HL-60 (cell line): ENCODE results near the gene SMC6.

Experiments used
- DNase-seq, 2 experiments: peaks; one replicate each; pipeline ENCODE4 v3.0.0-alpha.2; 2010 to 2020; ENCODE audit warnings: low read depth in 1 of 2, low spot score in 1 of 2
- H3K27ac ChIP-seq: fragments of 250-450 bp; sonication (Bioruptor Pico); replicated peaks from 2 replicates; pipeline ENCODE4 v1.5.1; 2020; ENCODE audit warnings: mild to moderate bottlenecking, moderate library complexity
- H3K27me3 ChIP-seq: fragments of 250-450 bp; sonication (Bioruptor Pico); 2 replicates; pipeline ENCODE4 v1.5.1; 2021; ENCODE audit warnings: mild to moderate bottlenecking, moderate library complexity; ENCODE audit not compliant: insufficient read depth, poor library complexity, severe bottlenecking
- H3K4me3 ChIP-seq: replicated peaks from 2 replicates; pipeline ENCODE4 v1.5.1; 2011; ENCODE audit warnings: mild to moderate bottlenecking, control low read depth, low read length; ENCODE audit not compliant: insufficient read depth
- GABPA ChIP-seq: IDR thresholded peaks from 2 replicates; pipeline ENCODE4 v1.6.1; 2012; ENCODE audit warnings: low read depth
- POLR2AphosphoS5 ChIP-seq: IDR thresholded peaks from 2 replicates; pipeline ENCODE4 v1.6.1; 2012; ENCODE audit warnings: low read depth
- REST ChIP-seq: IDR thresholded peaks from 2 replicates; pipeline ENCODE4 v1.6.1; 2012; ENCODE audit warnings: low read depth; ENCODE audit not compliant: insufficient replicate concordance
- SPI1 ChIP-seq: IDR thresholded peaks from 2 replicates; pipeline ENCODE4 v1.6.1; 2012; ENCODE audit warnings: low read depth, mild to moderate bottlenecking, borderline replicate concordance
- TF ChIP-seq, protein P1 (sequence below): IDR thresholded peaks from one replicate; pipeline ENCODE4 v1.5.1; 2011; ENCODE audit warnings: low read length, control low read depth, inconsistent platforms; ENCODE audit not compliant: insufficient read depth

SMC6 gene

GRCh38 chr2:17791121-17791816, 37.7 kb upstream of the SMC6 start:
- H3K27ac ChIP-seq = no peak overlapping the region

DNA sequence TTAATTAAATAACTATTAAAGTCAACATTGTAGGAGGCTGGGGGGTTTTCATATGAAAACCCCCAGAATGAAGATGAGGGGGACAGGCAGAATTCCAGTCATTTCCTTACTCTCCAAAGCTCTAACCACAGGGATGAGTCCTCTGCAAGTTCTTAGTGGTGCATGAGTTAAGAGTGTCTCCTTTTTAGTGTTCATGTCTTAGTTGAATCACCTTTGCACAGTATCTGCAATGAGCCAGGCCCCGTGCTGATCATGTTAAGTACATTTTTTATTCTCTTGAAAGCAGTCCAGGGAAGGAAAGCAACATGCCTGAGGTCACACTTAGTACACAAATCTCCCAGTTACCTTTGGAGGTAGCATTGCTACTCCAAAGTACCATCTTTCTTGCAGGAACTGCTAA, 36.9 kb upstream of the SMC6 start:
- TF ChIP-seq POLR2AphosphoS5 = no peak
- Histone ChIP-seq H3K27ac (no peak overlapping the region), H3K4me3 (no peak overlapping the region), H3K27me3 (peaks cover 12% of the 10 kb centered on the region)
- no peak for DNase-seq

More at GRCh38 chr2:17791121-17791816, 37.7 kb upstream of the SMC6 start:
- TF ChIP-seq, protein P1, sequence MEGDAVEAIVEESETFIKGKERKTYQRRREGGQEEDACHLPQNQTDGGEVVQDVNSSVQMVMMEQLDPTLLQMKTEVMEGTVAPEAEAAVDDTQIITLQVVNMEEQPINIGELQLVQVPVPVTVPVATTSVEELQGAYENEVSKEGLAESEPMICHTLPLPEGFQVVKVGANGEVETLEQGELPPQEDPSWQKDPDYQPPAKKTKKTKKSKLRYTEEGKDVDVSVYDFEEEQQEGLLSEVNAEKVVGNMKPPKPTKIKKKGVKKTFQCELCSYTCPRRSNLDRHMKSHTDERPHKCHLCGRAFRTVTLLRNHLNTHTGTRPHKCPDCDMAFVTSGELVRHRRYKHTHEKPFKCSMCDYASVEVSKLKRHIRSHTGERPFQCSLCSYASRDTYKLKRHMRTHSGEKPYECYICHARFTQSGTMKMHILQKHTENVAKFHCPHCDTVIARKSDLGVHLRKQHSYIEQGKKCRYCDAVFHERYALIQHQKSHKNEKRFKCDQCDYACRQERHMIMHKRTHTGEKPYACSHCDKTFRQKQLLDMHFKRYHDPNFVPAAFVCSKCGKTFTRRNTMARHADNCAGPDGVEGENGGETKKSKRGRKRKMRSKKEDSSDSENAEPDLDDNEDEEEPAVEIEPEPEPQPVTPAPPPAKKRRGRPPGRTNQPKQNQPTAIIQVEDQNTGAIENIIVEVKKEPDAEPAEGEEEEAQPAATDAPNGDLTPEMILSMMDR = no peak
- TF ChIP-seq GABPA (no peak), REST (no peak), POLR2AphosphoS5 (no peak), SPI1 (no peak)
- Histone ChIP-seq H3K4me3 (no peak overlapping the region), H3K27me3 (peaks cover 12% of the 10 kb centered on the region)
- no peak for DNase-seq

DNA sequence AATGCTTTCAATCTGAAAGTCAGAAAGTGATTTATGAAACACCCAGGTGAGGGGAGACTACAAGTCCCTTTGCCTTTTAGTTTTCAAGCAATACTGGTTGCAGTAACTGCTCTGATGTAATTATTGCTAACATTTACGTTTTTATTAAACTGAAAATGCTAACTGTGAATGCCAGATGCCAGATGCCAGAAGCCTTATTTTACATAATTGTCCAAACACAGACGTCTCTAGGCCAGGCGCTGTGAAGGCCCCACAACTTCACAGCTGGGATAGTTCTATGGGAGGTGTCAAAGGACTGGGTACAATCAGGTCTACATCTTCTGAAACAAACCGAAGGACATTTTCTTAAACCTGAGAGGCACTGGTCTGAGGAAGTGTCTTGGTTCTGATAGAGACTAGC, 35.2 kb upstream of the SMC6 start:
- TF ChIP-seq, protein P1 = no peak
- TF ChIP-seq SPI1 (no peak), GABPA (no peak), REST (no peak), POLR2AphosphoS5 (no peak)
- H3K27me3 ChIP-seq = peaks cover 12% of the 10 kb centered on the region
- no peak overlapping the region for H3K4me3 ChIP-seq
- DNase-seq = no peak
- H3K27ac ChIP-seq = no peak overlapping the region

DNA sequence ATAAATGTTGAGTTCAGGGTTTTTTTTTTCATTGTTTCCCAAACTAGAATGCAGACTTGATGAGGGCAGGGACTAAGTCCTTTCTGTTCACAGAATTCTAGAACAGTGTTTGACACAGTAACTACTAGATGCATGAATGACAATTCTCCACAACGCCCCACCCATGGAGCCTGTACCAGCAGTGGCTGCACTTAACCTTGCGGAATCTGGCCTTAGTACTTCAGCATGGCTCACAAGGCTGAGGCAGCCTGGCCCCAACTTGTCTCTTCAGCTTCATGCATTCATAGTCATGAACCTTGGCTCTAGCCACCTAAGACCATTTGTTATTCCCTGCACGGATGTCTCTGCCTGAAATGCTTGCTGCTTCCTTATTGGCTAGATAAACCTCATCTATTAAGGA, 33.1 kb upstream of the SMC6 start:
- Histone ChIP-seq H3K27me3 (peaks cover 3% of the 10 kb centered on the region), H3K4me3 (no peak overlapping the region), H3K27ac (no peak overlapping the region)
- TF ChIP-seq REST (no peak), GABPA (no peak), POLR2AphosphoS5 (no peak), SPI1 (no peak)
- TF ChIP-seq, protein P1 = no peak
- DNase-seq = no peak
